PC-3 (cell line): ENCODE data around the gene BAZ2B.

Source experiments
- CTCF ChIP-seq: fragments of 300-600 bp; sonication (generic); conservative IDR thresholded peaks from 2 replicates; pipeline ENCODE4 v1.5.1; 2017; ENCODE audit warnings: antibody characterized with exemption, low read depth, mild to moderate bottlenecking, low read length
- EZH2 ChIP-seq: fragments of 300-600 bp; sonication (generic); IDR thresholded peaks from one replicate; pipeline ENCODE4 v1.6.1; 2017; ENCODE audit warnings: antibody characterized with exemption, mild to moderate bottlenecking, low read length; ENCODE audit not compliant: unreplicated experiment

- TF ChIP-seq CTCF: no peak
- TF ChIP-seq EZH2: no peak
Measured at GRCh38 chr2:159300586-159300985, 315.8 kb downstream of the BAZ2B start.
